ENCODE results near the gene CCDC7.

GRCh38 chr10:32661346-32661745 lies 215.4 kb downstream of the CCDC7 start:
- TF ChIP-seq, protein P1, sequence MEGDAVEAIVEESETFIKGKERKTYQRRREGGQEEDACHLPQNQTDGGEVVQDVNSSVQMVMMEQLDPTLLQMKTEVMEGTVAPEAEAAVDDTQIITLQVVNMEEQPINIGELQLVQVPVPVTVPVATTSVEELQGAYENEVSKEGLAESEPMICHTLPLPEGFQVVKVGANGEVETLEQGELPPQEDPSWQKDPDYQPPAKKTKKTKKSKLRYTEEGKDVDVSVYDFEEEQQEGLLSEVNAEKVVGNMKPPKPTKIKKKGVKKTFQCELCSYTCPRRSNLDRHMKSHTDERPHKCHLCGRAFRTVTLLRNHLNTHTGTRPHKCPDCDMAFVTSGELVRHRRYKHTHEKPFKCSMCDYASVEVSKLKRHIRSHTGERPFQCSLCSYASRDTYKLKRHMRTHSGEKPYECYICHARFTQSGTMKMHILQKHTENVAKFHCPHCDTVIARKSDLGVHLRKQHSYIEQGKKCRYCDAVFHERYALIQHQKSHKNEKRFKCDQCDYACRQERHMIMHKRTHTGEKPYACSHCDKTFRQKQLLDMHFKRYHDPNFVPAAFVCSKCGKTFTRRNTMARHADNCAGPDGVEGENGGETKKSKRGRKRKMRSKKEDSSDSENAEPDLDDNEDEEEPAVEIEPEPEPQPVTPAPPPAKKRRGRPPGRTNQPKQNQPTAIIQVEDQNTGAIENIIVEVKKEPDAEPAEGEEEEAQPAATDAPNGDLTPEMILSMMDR (IDR thresholded peaks at IDR 0.05; ENCODE audit: poor library complexity), result no peak
- TF ChIP-seq EZH2 (IDR thresholded peaks at IDR 0.05; ENCODE audit: borderline replicate concordance), result no peak
